HG02759 (cell line): ENCODE results near the gene SPIRE1.
"Not testable (repeated sequence)": the region's sequence is repeated elsewhere in the genome, so short reads cannot be mapped to it uniquely, and the experiment has no call there.

Experiments
- ATAC-seq: cut with Tn5 transposase; IDR thresholded peaks from one replicate; pipeline ENCODE4 v1.9.1; 2021; ENCODE audit warnings: mild to moderate bottlenecking, moderate library complexity; ENCODE audit not compliant: unreplicated experiment

Gene SPIRE1

GRCh38 chr18:12599966-12600365 is 57.9 kb downstream of the SPIRE1 start:
- ATAC-seq, result no peak

GRCh38 chr18:12599543-12599942 is 58.4 kb downstream of the SPIRE1 start:
- no peak for ATAC-seq

GRCh38 chr18:12598181-12598930 is 59.6 kb downstream of the SPIRE1 start:
- ATAC-seq, result no peak

- ATAC-seq, result no peak
These were observed 60.1 kb downstream of the SPIRE1 start for GRCh38 chr18:12597760-12598159.

- no peak for ATAC-seq
These were observed 62.2 kb downstream of the SPIRE1 start for GRCh38 chr18:12595571-12596255.

- ATAC-seq, result no peak
These were observed 64.0 kb downstream of the SPIRE1 start for GRCh38 chr18:12593866-12594265.

- no peak for ATAC-seq
These were observed 65.2 kb downstream of the SPIRE1 start for GRCh38 chr18:12592597-12593127.

- ATAC-seq, result no peak
These were observed 68.5 kb downstream of the SPIRE1 start for GRCh38 chr18:12589448-12589847.

GRCh38 chr18:12586956-12587355 is 71.0 kb downstream of the SPIRE1 start:
- no peak for ATAC-seq

- ATAC-seq, result no peak
These were observed 72.7 kb downstream of the SPIRE1 start for GRCh38 chr18:12585218-12585617.

- ATAC-seq, result no peak
These were observed 77.1 kb downstream of the SPIRE1 start for GRCh38 chr18:12580630-12581342.

- ATAC-seq, result no peak
These were observed 78.1 kb downstream of the SPIRE1 start for GRCh38 chr18:12579775-12580174.

GRCh38 chr18:12577848-12578247 is 80.1 kb downstream of the SPIRE1 start:
- no peak for ATAC-seq

GRCh38 chr18:12574494-12575185 is 83.3 kb downstream of the SPIRE1 start:
- no peak for ATAC-seq

GRCh38 chr18:12571630-12572029 is 86.3 kb downstream of the SPIRE1 start:
- no peak for ATAC-seq

- ATAC-seq, result no peak
These were observed 88.1 kb downstream of the SPIRE1 start for GRCh38 chr18:12569791-12570190.

- no peak for ATAC-seq
These were observed 90.1 kb downstream of the SPIRE1 start for GRCh38 chr18:12567849-12568248.

- no peak for ATAC-seq
These were observed 93.0 kb downstream of the SPIRE1 start for GRCh38 chr18:12564861-12565260.

GRCh38 chr18:12564378-12564777 is 93.5 kb downstream of the SPIRE1 start:
- no peak for ATAC-seq

GRCh38 chr18:12560600-12560999 is 97.3 kb downstream of the SPIRE1 start:
- not testable (repeated sequence) for ATAC-seq

- no peak for ATAC-seq
These were observed 98.6 kb downstream of the SPIRE1 start for GRCh38 chr18:12559319-12559718.
